Epithelial cell of proximal tubule (primary cell): ENCODE measurements around the gene SDE2. TPM values are rescaled to one million over a fixed set of nuclear protein-coding genes. Genes with fewer than 3 reads are reported as not detected.

Experiments used
- DNase-seq: peaks from one replicate; pipeline ENCODE4 v3.0.0-alpha.2; 2011; ENCODE audit warnings: low read depth
- H3K4me3 ChIP-seq: 2 replicates; pipeline ENCODE4 v1.5.1; 2011; ENCODE audit warnings: low read depth, mild to moderate bottlenecking, low read length
- CTCF ChIP-seq: conservative IDR thresholded peaks from 2 replicates; pipeline ENCODE4 v1.5.1; 2012; ENCODE audit warnings: low read depth, mild to moderate bottlenecking, low read length
- total RNA-seq: library from RNA; depleted of rRNA; stranded (reverse); fragments of >200 nt; gene quantifications from 2 replicates; pipeline ENCODE4 v1.2.3, GENCODE V29; 2015

The SDE2 gene
- total RNA-seq, 1 donor from 2014 or later: 19.4 TPM

- no peak for TF ChIP-seq CTCF
- H3K4me3 ChIP-seq: no peak overlapping the region
- no peak for DNase-seq
Observed at GRCh38 chr1:226035915-226036314, 36.8 kb upstream of the SDE2 start.

GRCh38 chr1:226034482-226034881, 35.3 kb upstream of the SDE2 start:
- DNase-seq: no peak
- H3K4me3 ChIP-seq: no peak overlapping the region
- TF ChIP-seq CTCF: no peak

- no peak for DNase-seq
- no peak for TF ChIP-seq CTCF
- no peak overlapping the region for H3K4me3 ChIP-seq
Observed at GRCh38 chr1:226033991-226034390, 34.8 kb upstream of the SDE2 start.

GRCh38 chr1:226033582-226033981, 34.4 kb upstream of the SDE2 start:
- no peak for DNase-seq
- no peak overlapping the region for H3K4me3 ChIP-seq
- no peak for TF ChIP-seq CTCF

- no peak for TF ChIP-seq CTCF
- DNase-seq: no peak
- H3K4me3 ChIP-seq: no peak overlapping the region
Observed at GRCh38 chr1:226029568-226030225, 30.6 kb upstream of the SDE2 start.

- no peak for DNase-seq
- TF ChIP-seq CTCF: no peak
- H3K4me3 ChIP-seq: no peak overlapping the region
Observed at GRCh38 chr1:226029093-226029496, 30.0 kb upstream of the SDE2 start.

- DNase-seq: no peak
Observed at GRCh38 chr1:226027538-226028217, 28.5 kb upstream of the SDE2 start.

More at GRCh38 chr1:226027538-226028217, 28.5 kb upstream of the SDE2 start:
- H3K4me3 ChIP-seq: no peak overlapping the region
- no peak for TF ChIP-seq CTCF
